HepG2 (cell line): ENCODE measurements around the gene SP4.

Experiments
- PCBP2 ChIP-seq: fragments of 200-400 bp; formaldehyde crosslinking; optimal IDR thresholded peaks from 2 replicates; pipeline ENCODE3; 2018; ENCODE audit warnings: low read length, low read depth; ENCODE audit not compliant: poor library complexity, severe bottlenecking
- PRPF4 ChIP-seq: fragments of 200-400 bp; formaldehyde crosslinking; IDR thresholded peaks from 2 replicates; pipeline ENCODE4 v1.6.1; 2016; ENCODE audit warnings: low read length, low read depth; ENCODE audit not compliant: poor library complexity, severe bottlenecking

DNA sequence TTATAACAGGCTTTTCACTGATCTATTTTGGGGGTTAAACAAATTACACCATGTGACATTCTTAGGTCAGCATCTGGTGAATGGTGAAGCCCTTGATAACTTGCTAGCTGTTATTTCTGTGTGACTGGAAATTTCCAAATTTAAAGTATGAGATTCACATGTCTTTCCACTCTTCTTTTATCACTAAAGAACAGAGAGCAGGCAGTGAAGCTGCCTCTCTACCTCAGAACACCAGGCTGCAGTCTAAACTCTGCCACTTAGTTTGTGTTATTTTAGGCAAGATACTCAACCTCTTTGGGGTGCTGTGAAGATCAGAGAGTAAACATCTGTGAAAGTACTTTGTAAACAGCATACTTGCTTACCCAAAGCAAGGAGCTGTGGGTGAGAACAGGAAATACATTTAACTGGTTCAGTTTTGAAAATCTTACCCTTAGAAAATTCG lies 15.5 kb upstream of the SP4 start:
- no peak for TF ChIP-seq PRPF4
- no peak for TF ChIP-seq PCBP2
